GM18873 (cell line): ENCODE results near the gene DGCR6L.
A peak's percentile ranks its signal among the peaks of the same experiment; 100 is the strongest.
"Not testable (repeated sequence)": the region's sequence is repeated elsewhere in the genome, so short reads cannot be mapped to it uniquely, and the experiment has no call there.

Experiments
- ATAC-seq: cut with Tn5 transposase; IDR thresholded peaks from one replicate; pipeline ENCODE4 v1.9.1; 2021; ENCODE audit warnings: mild to moderate bottlenecking, moderate library complexity, moderate number of reproducible peaks; ENCODE audit not compliant: unreplicated experiment, low FRiP score

Gene DGCR6L

GRCh38 chr22:20319745-20320658 is at the start of gene DGCR6L:
Gene DGCR6L (minus strand): TSS chr22:20320060. CDS start chr22:20319988, 72 bp downstream.
- ATAC-seq: peak; percentile 57

DNA sequence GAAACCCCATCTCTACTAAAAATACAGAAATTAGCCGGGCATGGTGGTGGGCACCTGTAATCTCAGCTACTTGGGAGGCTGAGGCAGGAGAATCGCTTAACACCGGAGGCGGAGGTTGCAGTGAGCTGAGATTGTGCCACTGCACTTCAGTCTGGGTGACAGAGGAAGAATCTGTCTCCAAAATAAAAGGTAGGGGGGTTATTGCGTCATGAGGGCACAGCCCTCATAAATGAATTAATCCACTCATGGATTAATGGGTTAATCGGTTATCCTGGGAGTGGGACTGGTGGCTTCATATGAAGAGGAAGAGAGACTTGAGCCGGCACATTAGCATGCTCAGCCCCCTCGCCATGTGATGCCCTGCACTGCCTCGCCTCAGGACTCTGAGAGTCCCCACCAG is 49.0 kb upstream of the DGCR6L start:
- not testable (repeated sequence) for ATAC-seq

GRCh38 chr22:20366841-20367240 is 47.0 kb upstream of the DGCR6L start:
- not testable (repeated sequence) for ATAC-seq

DNA sequence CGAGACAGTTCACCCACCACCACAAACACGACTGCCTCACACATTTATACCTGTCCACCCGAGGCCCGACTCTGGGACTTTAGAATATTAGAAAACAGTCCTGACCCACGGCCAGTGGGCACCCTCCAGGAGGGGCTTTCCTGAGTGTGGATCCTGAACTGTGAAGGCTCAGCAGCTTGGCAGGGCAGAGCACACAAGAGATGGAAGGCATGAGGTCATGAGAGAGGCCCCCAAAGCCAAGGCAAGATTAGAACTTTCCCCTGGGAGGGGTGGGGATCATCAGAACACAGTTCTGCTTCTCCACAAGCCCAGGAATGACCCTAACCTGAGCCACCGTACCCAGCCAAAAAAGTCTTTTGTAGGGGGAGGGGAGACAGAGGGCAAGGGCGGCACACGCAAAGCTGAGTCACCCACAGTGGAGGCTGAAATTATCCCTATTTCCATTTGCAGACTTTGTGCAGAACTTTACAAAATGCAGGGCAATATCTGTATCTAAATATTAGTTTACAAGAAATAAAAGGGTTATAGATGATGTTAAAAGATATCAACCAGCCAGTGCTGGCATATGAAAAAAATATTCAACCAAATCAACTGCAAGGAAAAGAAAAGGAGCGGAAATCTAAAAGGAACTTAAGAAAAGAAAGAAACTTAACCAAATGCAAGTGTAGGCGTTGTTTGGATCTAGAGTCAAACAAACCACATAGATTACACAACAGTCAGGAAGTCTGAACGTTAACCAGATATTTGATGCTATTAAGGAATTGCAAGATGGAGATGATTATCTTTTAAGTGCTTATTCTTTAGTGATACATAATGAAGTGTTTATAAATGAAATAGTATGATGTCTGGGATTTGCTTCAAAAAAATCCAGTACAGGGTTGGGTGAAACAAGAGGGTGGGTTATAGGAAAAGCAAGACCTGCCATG is 44.7 kb upstream of the DGCR6L start:
- ATAC-seq: not testable (repeated sequence)

DNA sequence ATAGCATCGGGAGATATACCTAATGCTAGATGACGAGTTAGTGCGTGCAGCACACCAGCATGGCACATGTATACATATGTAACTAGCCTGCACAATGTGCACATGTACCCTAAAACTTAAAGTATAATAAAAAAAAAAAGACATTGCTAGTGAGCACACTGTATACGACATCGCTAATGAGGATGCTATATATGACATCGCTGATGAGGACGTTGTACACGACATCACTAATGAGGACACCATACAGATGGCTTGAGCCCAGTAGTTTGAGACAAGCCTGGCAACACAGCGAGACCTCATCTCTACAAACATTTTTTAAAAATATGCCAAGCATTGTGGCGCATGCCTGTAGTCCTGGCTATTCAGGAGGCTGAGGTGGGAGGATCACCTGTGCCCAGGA is 42.5 kb upstream of the DGCR6L start:
- ATAC-seq: not testable (repeated sequence)

DNA sequence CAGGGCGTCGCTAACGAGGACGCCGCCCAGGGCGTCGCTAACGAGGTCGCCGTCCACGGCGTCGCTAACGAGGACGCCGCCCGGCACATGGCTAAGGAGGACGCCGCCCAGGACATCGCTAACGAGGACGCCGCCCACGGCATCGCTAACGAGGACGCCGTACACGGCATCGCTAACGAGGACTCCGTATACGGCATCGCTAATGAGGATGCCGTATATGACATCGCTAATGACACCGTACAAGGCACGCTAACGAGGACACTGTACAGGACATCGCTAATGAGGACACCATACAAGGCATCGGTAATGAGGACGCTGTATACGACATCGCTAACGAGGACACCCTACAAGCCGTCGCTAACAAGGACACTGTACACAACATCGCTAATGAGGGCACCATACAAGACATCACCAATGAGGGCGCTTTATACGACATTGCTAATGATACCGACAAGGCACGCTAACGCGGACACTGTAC is 41.9 kb upstream of the DGCR6L start:
- ATAC-seq: not testable (repeated sequence)

- not testable (repeated sequence) for ATAC-seq
These were observed 41.2 kb upstream of the DGCR6L start for GRCh38 chr22:20360866-20361751.

DNA sequence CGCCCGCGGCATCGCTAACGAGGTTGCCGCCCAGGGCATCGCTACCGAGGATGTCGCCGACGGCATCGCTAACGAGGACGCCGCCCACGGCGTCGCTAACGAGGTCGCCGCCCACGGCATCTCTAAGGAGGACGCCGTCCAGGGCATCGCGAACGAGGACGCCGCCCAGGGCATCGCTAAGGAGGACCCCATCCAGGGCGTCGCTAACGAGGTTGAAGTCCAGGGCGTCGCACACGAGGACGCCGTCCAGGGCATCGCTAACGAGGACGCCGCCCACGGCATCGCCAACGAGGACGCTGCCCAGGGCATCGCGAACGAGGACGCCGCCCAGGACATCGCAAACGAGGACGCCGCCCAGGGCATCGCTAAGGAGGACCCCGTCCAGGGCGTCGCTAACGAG is 40.4 kb upstream of the DGCR6L start:
- ATAC-seq: not testable (repeated sequence)

- ATAC-seq: not testable (repeated sequence)
These were observed 38.8 kb upstream of the DGCR6L start for GRCh38 chr22:20358503-20359239.

DNA sequence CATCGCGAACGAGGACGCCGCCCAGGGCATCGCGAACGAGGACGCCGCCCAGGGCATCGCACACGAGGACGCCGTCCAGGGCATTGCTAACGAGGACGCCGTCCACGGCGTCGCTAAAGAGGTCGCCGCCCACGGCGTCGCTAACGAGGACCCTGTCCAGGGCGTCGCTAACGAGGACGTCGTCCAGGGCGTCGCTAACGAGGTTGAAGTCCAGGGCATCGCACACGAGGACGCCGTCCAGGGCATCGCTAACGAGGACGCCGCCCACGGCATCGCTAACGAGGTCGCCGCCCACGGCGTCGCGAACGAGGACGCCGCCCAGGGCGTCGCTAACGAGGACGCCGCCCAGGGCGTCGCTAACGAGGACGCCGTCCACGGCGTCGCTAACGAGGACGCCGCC is 38.1 kb upstream of the DGCR6L start:
- not testable (repeated sequence) for ATAC-seq

DNA sequence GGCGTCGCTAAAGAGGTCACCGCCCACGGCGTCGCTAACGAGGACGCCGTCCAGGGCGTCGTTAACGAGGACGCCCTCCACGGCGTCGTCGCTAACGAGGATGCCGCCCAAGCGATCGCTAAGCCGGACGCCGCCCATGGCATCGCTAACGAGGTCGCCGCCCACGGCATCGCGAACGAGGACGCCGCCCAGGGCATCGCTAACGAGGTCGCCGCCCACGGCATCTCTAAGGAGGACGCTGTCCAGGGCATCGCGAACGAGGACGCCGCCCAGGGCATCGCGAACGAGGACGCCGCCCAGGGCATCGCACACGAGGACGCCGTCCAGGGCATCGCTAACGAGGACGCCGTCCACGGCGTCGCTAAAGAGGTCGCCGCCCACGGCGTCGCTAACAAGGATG is 37.0 kb upstream of the DGCR6L start:
- not testable (repeated sequence) for ATAC-seq

GRCh38 chr22:20355939-20356636 is 36.2 kb upstream of the DGCR6L start:
- ATAC-seq: not testable (repeated sequence)

GRCh38 chr22:20354238-20354975 is 34.5 kb upstream of the DGCR6L start:
- no peak for ATAC-seq

DNA sequence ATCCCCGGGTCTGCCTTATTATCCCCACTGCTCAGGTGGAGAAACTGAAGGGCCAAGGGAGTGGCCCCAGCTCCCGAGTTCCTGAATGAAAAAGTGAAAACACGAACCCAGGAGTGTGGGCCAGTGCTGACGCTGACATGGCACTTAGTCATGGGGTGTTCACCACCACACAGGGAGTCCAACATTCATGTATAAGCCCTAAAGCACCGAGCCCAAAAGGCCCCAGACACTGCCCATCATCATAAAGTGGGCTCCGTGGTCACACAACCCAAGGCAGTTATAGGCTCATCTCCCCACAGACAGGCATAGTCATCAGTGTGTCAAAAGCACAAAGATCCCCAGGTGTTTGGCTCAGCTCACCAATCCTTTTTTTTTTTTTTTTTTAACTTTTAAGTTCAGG is 32.7 kb upstream of the DGCR6L start:
- not testable (repeated sequence) for ATAC-seq

DNA sequence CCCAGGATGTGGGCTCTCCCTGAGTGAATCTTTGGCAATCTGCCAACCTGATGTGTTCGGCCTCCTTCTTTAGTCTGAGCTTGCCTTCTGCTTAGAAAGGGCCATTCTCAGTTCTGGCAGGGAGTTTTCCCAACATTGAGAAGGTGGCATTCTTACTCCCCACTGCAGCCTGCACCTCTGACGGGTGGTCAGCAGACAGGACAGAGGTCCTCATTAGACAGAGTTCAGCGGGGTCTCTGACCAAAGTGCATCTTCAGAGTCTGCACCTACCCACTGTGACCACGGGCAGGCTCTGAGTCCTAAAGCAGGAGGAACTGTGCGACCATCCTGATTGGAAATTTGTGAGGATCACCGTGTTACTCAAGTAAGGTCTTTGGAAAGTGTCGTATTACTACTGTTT is 26.7 kb upstream of the DGCR6L start:
- ATAC-seq: not testable (repeated sequence)

DNA sequence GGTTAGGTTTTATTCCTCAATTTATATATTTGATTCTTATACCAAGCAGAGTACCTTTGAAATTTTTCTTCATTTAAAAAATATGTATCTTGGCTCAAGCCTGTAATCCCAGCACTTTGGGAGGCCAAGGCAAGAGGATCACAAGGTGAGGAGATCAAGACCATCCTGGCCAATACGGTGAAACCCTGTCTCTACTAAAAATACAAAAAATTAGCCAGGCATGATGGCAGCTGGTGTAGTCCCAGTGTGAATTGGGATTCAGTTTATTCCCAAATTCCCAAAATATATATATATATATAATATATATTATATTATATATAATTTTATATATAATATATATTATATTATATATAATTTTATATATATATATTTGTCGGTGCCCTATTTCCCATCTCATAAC is 18.4 kb upstream of the DGCR6L start:
- ATAC-seq: not testable (repeated sequence)

DNA sequence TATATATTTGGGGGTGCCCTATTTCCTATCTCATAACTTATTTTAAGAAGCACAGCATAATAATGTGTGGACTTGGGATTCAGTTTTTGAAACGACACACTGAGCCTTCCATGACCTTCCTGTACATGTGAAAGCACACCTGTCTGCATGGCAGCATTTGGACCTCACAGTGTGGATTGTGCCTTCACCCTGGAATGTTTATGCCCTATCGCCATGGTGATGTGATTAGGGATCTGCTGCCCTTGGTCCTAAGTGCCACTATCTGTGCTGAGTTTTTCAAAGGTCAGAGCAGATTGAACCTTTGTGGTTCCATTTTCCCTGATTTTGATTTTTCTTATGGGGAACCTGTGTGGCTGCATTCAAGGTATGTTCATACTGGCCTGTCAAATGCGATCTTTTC is 17.9 kb upstream of the DGCR6L start:
- ATAC-seq: not testable (repeated sequence)

DNA sequence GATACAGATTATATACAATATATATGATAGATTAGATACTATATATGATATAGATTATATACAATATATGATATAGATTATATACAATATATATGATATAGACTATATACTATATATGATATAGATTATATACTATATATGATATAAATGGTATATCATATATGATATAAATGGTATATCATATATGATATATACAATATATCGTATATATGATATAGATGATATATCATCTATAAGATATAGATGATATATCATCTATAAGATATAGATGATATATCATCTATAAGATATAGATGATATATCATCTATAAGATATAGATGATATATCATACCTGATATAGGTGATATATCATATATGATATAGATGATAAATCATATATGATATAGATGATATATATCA is 16.7 kb upstream of the DGCR6L start:
- not testable (repeated sequence) for ATAC-seq
